GM18498 (cell line): ENCODE data around the gene CRIP1.

Experiments used
- ATAC-seq: cut with Tn5 transposase; IDR thresholded peaks from one replicate; pipeline ENCODE4 v1.9.1; 2021; ENCODE audit warnings: mild to moderate bottlenecking, moderate library complexity; ENCODE audit not compliant: unreplicated experiment

The CRIP1 gene

GRCh38 chr14:105469456-105470349, 17.0 kb upstream of the CRIP1 start:
- no peak for ATAC-seq

DNA sequence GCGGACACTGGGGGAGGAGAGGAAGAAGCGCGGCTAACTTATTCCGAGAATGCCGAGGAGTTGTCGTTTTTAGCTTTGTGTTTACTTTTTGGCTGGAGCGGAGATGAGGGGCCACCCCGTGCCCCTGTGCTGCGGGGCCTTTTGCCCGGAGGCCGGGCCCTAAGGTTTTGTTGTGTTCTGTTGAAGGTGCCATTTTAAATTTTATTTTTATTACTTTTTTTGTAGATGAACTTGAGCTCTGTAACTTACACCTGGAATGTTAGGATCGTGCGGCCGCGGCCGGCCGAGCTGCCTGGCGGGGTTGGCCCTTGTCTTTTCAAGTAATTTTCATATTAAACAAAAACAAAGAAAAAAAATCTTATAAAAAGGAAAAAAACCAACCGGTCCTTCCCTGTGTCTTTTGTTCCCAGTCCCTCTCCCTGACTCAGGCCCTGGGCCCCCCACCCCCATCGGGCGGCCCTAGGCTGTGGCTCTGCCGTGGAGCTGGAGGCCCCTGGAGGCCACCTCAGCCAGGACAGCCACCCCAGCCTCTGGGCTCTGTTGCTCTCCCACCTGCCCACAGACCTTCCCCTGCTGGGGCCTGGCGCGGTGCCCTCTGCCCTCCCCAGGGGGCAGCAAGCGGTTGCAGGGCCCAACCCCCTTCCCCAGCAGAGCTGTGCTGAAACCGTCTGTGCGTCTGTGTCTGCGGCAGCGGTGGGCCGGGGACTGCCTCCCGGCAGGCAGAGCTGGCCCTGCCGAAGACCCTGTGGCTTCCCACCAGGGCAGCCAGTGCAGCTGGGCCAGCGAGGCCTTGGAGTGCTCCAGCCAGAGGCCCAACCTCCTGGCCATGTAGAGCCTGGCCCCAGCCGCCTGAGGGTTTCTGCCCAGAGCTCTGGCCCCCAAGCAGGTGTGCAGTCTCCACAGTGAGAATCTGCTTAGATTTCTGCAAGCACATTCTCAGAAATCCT, 16.1 kb upstream of the CRIP1 start:
- ATAC-seq, result no peak

GRCh38 chr14:105471297-105471821, 15.3 kb upstream of the CRIP1 start:
- no peak for ATAC-seq

- no peak for ATAC-seq
Measured at GRCh38 chr14:105471823-105472485, 14.7 kb upstream of the CRIP1 start.

DNA sequence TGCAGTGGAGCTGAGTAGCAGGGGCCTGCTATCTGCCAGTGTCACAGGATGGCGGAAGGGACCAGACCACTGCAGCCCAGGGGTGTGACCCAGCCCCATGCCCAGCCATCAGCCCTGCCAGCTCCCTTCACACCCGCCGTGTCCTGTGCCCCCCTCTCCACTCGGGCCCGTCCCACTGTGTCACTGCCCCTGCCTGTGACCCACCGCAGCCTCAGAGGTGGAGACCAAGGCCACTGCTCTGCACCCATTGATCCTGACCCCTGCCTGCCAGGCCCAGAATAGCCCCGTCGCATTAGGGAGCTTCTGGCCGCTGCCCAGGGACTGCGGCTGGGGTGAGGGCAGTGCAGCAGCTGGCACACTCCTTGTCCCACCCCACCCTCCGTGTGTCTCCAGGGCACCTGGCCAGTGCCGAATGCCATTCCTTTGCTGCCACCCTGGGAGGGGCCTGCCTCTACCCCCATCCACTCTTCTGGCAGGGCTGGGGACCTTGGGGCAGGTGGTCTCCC, 14.1 kb upstream of the CRIP1 start:
- ATAC-seq, result no peak

GRCh38 chr14:105473033-105473676, 13.5 kb upstream of the CRIP1 start:
- ATAC-seq, result no peak

GRCh38 chr14:105473677-105474482, 12.8 kb upstream of the CRIP1 start:
- no peak for ATAC-seq

GRCh38 chr14:105474483-105475268, 12.0 kb upstream of the CRIP1 start, which contains the start of gene CRIP2:
Gene CRIP2, plus strand, starts transcription at chr14:105474821. Its CDS starts 42 bp downstream, at chr14:105474863.
- no peak for ATAC-seq

GRCh38 chr14:105475269-105476096, 11.2 kb upstream of the CRIP1 start:
- ATAC-seq, result no peak

GRCh38 chr14:105476097-105476830, 10.4 kb upstream of the CRIP1 start:
- no peak for ATAC-seq

GRCh38 chr14:105476831-105477659, 9.6 kb upstream of the CRIP1 start:
- no peak for ATAC-seq

DNA sequence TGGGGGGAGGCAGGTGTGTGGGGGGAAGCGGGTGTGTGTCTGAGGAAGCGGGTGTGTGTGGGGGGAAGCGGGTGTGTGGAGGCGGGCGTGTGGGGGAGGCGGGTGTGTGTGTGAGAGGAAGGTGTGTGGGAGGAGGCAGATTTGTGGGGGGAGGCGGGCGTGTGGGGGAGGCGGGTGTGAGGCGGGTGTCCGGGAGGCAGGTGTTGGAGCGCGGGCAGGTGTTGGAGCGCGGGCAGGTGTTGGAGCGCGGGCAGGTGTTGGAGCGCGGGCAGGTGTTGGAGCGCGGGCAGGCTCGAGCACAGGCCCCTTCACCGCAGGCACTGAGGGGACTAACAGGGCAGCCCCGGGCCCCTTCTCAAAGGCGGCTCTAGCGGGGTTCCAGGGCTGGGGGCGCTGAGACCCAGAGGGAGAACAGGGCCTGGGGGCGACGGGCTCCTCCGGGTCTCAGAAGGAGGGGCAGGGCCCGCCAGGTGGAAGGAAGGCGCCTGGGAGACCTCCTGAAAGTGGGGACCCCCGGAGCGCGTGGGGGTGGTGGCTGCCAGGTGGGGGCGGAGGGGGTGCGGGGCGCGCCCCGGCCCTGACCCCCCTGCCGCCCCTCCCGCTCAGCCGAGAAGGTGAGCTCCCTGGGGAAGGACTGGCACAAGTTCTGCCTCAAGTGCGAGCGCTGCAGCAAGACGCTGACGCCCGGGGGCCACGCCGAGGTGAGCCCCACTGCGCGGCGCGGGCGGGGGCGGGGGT, 8.9 kb upstream of the CRIP1 start:
- no peak for ATAC-seq

GRCh38 chr14:105478398-105479251, 8.1 kb upstream of the CRIP1 start:
- no peak for ATAC-seq

- ATAC-seq, result no peak
Measured at GRCh38 chr14:105479431-105480158, 7.1 kb upstream of the CRIP1 start.
